K562 (cell line): Measurements from ENCODE around the gene CDC42EP1. TPM values are rescaled to one million over a fixed set of nuclear protein-coding genes. Genes with fewer than 3 reads are reported as not detected.
A peak's percentile ranks its signal among the peaks of the same experiment; 100 is the strongest.

Experiments
- CBX2 ChIP-seq: fragments of 200-600 bp; sonication (generic); IDR thresholded peaks from one replicate; pipeline ENCODE4 v1.6.1; 2012; ENCODE audit warnings: mild to moderate bottlenecking, low read length, inconsistent platforms; ENCODE audit not compliant: insufficient read depth, poor library complexity, severe bottlenecking
- CSDE1 ChIP-seq, 2 experiments: fragments of 450-650 bp; IDR thresholded peaks; 2 replicates each; pipeline ENCODE4 v1.6.1; 2016; ENCODE audit warnings: mild to moderate bottlenecking in 1 of 2
- PTBP1 ChIP-seq: fragments of 200-400 bp; formaldehyde crosslinking; IDR thresholded peaks from 2 replicates; pipeline ENCODE4 v1.6.1; 2017; ENCODE audit warnings: low read depth, low read length
- SMC3 ChIP-seq: conservative IDR thresholded peaks from 2 replicates; pipeline ENCODE4 v1.6.1; 2011; ENCODE audit warnings: low read depth, low read length, improper control_type of control experiment; ENCODE audit not compliant: insufficient read depth
- SREBF1 ChIP-seq: fragments of 150-350 bp; IDR thresholded peaks from 2 replicates; pipeline ENCODE4 v1.6.1; 2014; ENCODE audit warnings: antibody characterized with exemption, low read depth, low read length, borderline replicate concordance
- STAG1 ChIP-seq: sonication (generic); formaldehyde crosslinking; IDR thresholded peaks from 2 replicates; pipeline ENCODE4 v1.5.0; 2020; ENCODE audit warnings: missing genetic modification reagents, borderline replicate concordance
- SUPT5H ChIP-seq: fragments of 450-650 bp; IDR thresholded peaks from 2 replicates; pipeline ENCODE4 v1.6.1; 2016
- ZFPM2 ChIP-seq: fragments of 250-450 bp; sonication (Bioruptor Pico); IDR thresholded peaks from 2 replicates; pipeline ENCODE4 v1.5.1; 2022; ENCODE audit warnings: mild to moderate bottlenecking
- ZNF232 ChIP-seq: sonication (generic); formaldehyde crosslinking; IDR thresholded peaks from 2 replicates; pipeline ENCODE4 v1.8.0; 2022; ENCODE audit warnings: mild to moderate bottlenecking, missing genetic modification reagents
- ZNF699 ChIP-seq: fragments of 250-450 bp; sonication (Bioruptor Pico); IDR thresholded peaks from 2 replicates; pipeline ENCODE4 v1.8.0; 2021; ENCODE audit warnings: mild to moderate bottlenecking, moderate library complexity; ENCODE audit not compliant: insufficient replicate concordance
- ZNF785 ChIP-seq: fragments of 250-450 bp; sonication (Bioruptor Pico); IDR thresholded peaks from 2 replicates; pipeline ENCODE4 v1.4.0; 2020; ENCODE audit warnings: mild to moderate bottlenecking
- polyA plus RNA-seq, 8 experiments: library from polyadenylated mRNA; depleted of rRNA in 4 of 8; stranded (reverse) in 5 of 8; unstranded in 3 of 8; fragments of >200 nt; fragmentation: Nextera tagmentation in 2 of 8; fragmentation: Illumina TruSeq in 1 of 8; extraction: Ambion mirVana in 2 of 8; extraction: Trizol in 1 of 8; gene quantifications; 2 replicates each; pipeline versions ENCODE4 v1.2.1 to v1.2.3, GENCODE V29; 2011 to 2014; ENCODE audit warnings: inconsistent platforms in 1 of 8, missing spikeins in 1 of 8
- total RNA-seq, 7 experiments: library from RNA; depleted of rRNA in 6 of 7; stranded (reverse); fragments of >200 nt in 6 of 7; fragmentation: Illumina TruSeq in 2 of 7; extraction: Trizol in 2 of 7; gene quantifications; 2 replicates each; pipeline versions ENCODE4 v1.2.1 to v1.2.3, GENCODE V29; 2011 to 2021; ENCODE audit warnings: low replicate concordance in 1 of 7
- TF ChIP-seq, protein P1 (sequence below): sonication (generic); formaldehyde crosslinking; IDR thresholded peaks from 2 replicates; pipeline ENCODE4 v1.8.0; 2022; ENCODE audit warnings: missing genetic modification reagents, mild to moderate bottlenecking, moderate library complexity, borderline replicate concordance
- TF ChIP-seq, protein P2 (sequence below): fragments of 450-650 bp; formaldehyde crosslinking; conservative IDR thresholded peaks from 2 replicates; pipeline ENCODE4 v1.4.0; 2022; ENCODE audit warnings: mild to moderate bottlenecking, missing genetic modification characterization
- TF ChIP-seq, protein P3 (sequence below): fragments of 250-450 bp; sonication (Bioruptor Pico); IDR thresholded peaks from 2 replicates; pipeline ENCODE4 v1.5.0; 2021; ENCODE audit warnings: mild to moderate bottlenecking, borderline replicate concordance

CDC42EP1 gene
- total and polyA plus RNA-seq, 9 of the 15 experiments (the other 6 are each of a cell fraction or from before 2014, with no cell fraction given), result 0.67 to 70.2 (median 7.3) TPM

DNA sequence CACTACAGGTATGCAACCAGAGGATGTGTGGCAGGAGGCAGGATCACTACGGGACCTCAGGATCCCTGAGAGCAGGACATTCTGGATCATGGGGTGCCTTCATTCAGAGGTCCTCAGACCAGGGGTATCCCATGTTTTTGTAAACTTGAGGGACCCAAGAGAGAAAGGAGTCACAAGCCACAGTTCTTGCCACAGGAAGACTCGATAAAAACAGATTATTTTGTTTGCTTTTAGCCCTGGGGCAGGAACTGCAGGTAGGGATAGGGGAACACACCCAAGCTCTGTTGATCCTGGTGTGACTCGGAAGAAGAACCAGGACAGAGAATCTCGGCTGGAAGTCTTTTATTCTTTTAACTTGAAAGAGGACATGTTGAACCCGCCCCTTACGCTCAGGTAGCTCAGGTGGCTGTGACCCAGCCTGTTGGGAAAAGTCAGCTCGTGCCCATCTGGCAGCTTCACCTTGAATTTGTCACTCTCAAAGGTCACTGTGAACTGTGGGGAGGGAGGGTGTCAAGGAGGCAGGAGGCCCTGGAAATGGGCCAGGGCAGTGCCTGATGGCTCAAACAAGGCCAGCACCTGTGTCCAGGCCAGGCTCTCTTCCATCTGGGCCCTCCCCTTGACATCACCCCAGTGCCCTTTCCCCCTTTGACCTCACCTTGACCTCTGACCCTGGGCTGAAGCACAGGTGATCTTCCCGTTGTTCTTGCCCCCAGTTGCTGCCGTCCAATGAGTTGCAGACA lies 9.8 kb downstream of the CDC42EP1 start (continued):
- TF ChIP-seq STAG1 (no peak), ZNF699 (CRISPR knock-in tag) (no peak), ZNF785 (CRISPR knock-in tag) (no peak), SUPT5H (0 out of 2 replicates have a peak, but pooled peaks have one; percentile 12), SMC3 (no peak), PTBP1 (no peak), ZFPM2 (no peak), SREBF1 (no peak), CSDE1 (IDR thresholded peaks at IDR 0.05) (no peak), ZNF232 (CRISPR knock-in tag) (no peak), CBX2 (no peak)
- TF ChIP-seq, protein P1, sequence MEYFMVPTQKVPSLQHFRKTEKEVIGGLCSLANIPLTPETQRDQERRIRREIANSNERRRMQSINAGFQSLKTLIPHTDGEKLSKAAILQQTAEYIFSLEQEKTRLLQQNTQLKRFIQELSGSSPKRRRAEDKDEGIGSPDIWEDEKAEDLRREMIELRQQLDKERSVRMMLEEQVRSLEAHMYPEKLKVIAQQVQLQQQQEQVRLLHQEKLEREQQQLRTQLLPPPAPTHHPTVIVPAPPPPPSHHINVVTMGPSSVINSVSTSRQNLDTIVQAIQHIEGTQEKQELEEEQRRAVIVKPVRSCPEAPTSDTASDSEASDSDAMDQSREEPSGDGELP (CRISPR knock-in tag), result 0 out of 2 replicates have a peak, but pooled peaks have one; percentile 31
- TF ChIP-seq, protein P2, sequence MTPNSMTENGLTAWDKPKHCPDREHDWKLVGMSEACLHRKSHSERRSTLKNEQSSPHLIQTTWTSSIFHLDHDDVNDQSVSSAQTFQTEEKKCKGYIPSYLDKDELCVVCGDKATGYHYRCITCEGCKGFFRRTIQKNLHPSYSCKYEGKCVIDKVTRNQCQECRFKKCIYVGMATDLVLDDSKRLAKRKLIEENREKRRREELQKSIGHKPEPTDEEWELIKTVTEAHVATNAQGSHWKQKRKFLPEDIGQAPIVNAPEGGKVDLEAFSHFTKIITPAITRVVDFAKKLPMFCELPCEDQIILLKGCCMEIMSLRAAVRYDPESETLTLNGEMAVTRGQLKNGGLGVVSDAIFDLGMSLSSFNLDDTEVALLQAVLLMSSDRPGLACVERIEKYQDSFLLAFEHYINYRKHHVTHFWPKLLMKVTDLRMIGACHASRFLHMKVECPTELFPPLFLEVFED (CRISPR knock-in tag), result 0 out of 2 replicates have a peak, but pooled peaks have one; percentile 73
- TF ChIP-seq, protein P3, sequence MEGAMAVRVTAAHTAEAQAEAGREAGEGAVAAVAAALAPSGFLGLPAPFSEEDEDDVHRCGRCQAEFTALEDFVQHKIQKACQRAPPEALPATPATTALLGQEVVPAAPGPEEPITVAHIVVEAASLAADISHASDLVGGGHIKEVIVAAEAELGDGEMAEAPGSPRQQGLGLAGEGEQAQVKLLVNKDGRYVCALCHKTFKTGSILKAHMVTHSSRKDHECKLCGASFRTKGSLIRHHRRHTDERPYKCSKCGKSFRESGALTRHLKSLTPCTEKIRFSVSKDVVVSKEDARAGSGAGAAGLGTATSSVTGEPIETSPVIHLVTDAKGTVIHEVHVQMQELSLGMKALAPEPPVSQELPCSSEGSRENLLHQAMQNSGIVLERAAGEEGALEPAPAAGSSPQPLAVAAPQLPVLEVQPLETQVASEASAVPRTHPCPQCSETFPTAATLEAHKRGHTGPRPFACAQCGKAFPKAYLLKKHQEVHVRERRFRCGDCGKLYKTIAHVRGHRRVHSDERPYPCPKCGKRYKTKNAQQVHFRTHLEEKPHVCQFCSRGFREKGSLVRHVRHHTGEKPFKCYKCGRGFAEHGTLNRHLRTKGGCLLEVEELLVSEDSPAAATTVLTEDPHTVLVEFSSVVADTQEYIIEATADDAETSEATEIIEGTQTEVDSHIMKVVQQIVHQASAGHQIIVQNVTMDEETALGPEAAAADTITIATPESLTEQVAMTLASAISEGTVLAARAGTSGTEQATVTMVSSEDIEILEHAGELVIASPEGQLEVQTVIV (CRISPR knock-in tag), result no peak
- TF ChIP-seq, all 486 proteins: peak for 11
